ENCODE data around the gene PKP1.

Gene PKP1

GRCh38 chr1:201304126-201304525, 20.8 kb downstream of the PKP1 start:
- no peaks in the 10 kb centered on the region for H3K79me2 ChIP-seq (ENCODE audit: insufficient read depth, low read length)
- no peak overlapping the region for H3K27ac ChIP-seq (ENCODE audit: low read length)
- no peak overlapping the region for H3K4me2 ChIP-seq (ENCODE audit: insufficient read depth, low read length)
- H3K9ac ChIP-seq (ENCODE audit: low read depth, low read length), result no peak overlapping the region
- no peak for ATAC-seq (ENCODE audit: insufficient read depth, low read depth)
- no peaks in the 10 kb centered on the region for H3K27me3 ChIP-seq (ENCODE audit: insufficient read depth, low read length, poor library complexity)
- no peak overlapping the region for H2AFZ ChIP-seq (ENCODE audit: low read depth, low read length)
- H3K36me3 ChIP-seq (ENCODE audit: insufficient read depth, low read length), result no peaks in the 10 kb centered on the region
- DNase-seq, result no peak
- H3K4me1 ChIP-seq (ENCODE audit: insufficient read depth, low read length), result peaks cover 3% of the 10 kb centered on the region
- H4K20me1 ChIP-seq (ENCODE audit: insufficient read depth, low read length), result no peaks in the 10 kb centered on the region
- no peaks in the 10 kb centered on the region for H3K9me3 ChIP-seq (ENCODE audit: insufficient read depth, low read length, severe bottlenecking)
- TF ChIP-seq CTCF (IDR thresholded peaks at IDR 0.05; ENCODE audit: borderline replicate concordance, extremely low read depth, low read length, poor library complexity, severe bottlenecking) (no peak), EZH2 (IDR thresholded peaks at IDR 0.05; ENCODE audit: borderline replicate concordance, low read depth, low read length, severe bottlenecking) (no peak)
- no peak overlapping the region for H3K4me3 ChIP-seq (ENCODE audit: low read depth in 1 of 2, low read length in 2 of 2)

- H3K4me3 ChIP-seq (ENCODE audit: low read depth in 1 of 2, low read length in 2 of 2), result no peak overlapping the region
- H3K36me3 ChIP-seq (ENCODE audit: insufficient read depth, low read length), result no peaks in the 10 kb centered on the region
- no peaks in the 10 kb centered on the region for H4K20me1 ChIP-seq (ENCODE audit: insufficient read depth, low read length)
- no peaks in the 10 kb centered on the region for H3K9me3 ChIP-seq (ENCODE audit: insufficient read depth, low read length, severe bottlenecking)
- no peak overlapping the region for H3K9ac ChIP-seq (ENCODE audit: low read depth, low read length)
- H3K4me1 ChIP-seq (ENCODE audit: insufficient read depth, low read length), result peaks cover 20% of the 10 kb centered on the region
- no peak overlapping the region for H3K4me2 ChIP-seq (ENCODE audit: insufficient read depth, low read length)
- no peak overlapping the region for H2AFZ ChIP-seq (ENCODE audit: low read depth, low read length)
- DNase-seq (no peak), ATAC-seq (ENCODE audit: insufficient read depth, low read depth) (no peak)
- no peaks in the 10 kb centered on the region for H3K27me3 ChIP-seq (ENCODE audit: insufficient read depth, low read length, poor library complexity)
- H3K27ac ChIP-seq (ENCODE audit: low read length), result no peak overlapping the region
- no peak for TF ChIP-seq CTCF (IDR thresholded peaks at IDR 0.05; ENCODE audit: borderline replicate concordance, extremely low read depth, low read length, poor library complexity, severe bottlenecking)
- TF ChIP-seq EZH2 (IDR thresholded peaks at IDR 0.05; ENCODE audit: borderline replicate concordance, low read depth, low read length, severe bottlenecking), result no peak
- no peaks in the 10 kb centered on the region for H3K79me2 ChIP-seq (ENCODE audit: insufficient read depth, low read length)
Observed at GRCh38 chr1:201305815-201306214, 22.5 kb downstream of the PKP1 start.

DNA sequence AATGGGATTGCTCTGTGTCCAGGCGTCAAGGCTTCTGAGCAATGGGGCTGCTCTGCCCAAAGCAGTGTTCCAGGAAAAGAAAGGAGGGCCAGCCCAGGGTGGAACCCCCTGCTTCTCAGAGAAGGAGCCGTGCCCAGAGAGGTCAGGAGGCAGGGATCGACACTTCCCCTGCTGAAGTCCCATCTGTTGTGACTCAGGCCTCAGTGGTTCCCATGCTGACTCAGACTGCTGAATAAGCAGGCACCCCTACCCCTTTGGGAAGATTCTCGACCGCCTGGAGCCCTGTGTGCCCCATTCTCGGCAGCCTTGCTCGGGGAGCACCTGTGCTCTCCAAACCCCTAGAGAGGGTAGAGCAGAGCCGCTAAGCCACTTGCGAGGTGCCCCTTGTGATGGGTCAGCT, 23.9 kb downstream of the PKP1 start:
- H3K4me3 ChIP-seq (ENCODE audit: low read depth in 1 of 2, low read length in 2 of 2), result no peak overlapping the region
- H3K4me2 ChIP-seq (ENCODE audit: insufficient read depth, low read length), result no peak overlapping the region
- H3K9ac ChIP-seq (ENCODE audit: low read depth, low read length), result no peak overlapping the region
- H3K36me3 ChIP-seq (ENCODE audit: insufficient read depth, low read length), result no peaks in the 10 kb centered on the region
- H3K79me2 ChIP-seq (ENCODE audit: insufficient read depth, low read length), result no peaks in the 10 kb centered on the region
- no peaks in the 10 kb centered on the region for H3K27me3 ChIP-seq (ENCODE audit: insufficient read depth, low read length, poor library complexity)
- H3K4me1 ChIP-seq (ENCODE audit: insufficient read depth, low read length), result peaks cover 34% of the 10 kb centered on the region
- ATAC-seq (ENCODE audit: insufficient read depth, low read depth) (no peak), DNase-seq (no peak)
- no peak overlapping the region for H2AFZ ChIP-seq (ENCODE audit: low read depth, low read length)
- no peak overlapping the region for H3K27ac ChIP-seq (ENCODE audit: low read length)
- TF ChIP-seq CTCF (IDR thresholded peaks at IDR 0.05; ENCODE audit: borderline replicate concordance, extremely low read depth, low read length, poor library complexity, severe bottlenecking) (no peak), EZH2 (IDR thresholded peaks at IDR 0.05; ENCODE audit: borderline replicate concordance, low read depth, low read length, severe bottlenecking) (no peak)
- H3K9me3 ChIP-seq (ENCODE audit: insufficient read depth, low read length, severe bottlenecking), result no peaks in the 10 kb centered on the region
- H4K20me1 ChIP-seq (ENCODE audit: insufficient read depth, low read length), result no peaks in the 10 kb centered on the region

All from DND-41 (cell line).